Muscle of arm (tissue), 12 donors: ENCODE results near the gene PIMREG. TPM values are rescaled to one million over a fixed set of nuclear protein-coding genes. Genes with fewer than 3 reads are reported as not detected.

Experiments
- DNase-seq: peaks from one replicate; pipeline ENCODE4 v3.0.0-alpha.2; 2013
- polyA plus RNA-seq, 12 donors: library from polyadenylated mRNA; unstranded; fragments of 120-200 nt; gene quantifications; one replicate each; pipeline ENCODE4 v1.2.1, GENCODE V29; 2013; ENCODE audit not compliant: insufficient read length in 12 of 12

Gene PIMREG
- polyA plus RNA-seq, 12 donors, result 7.8 to 20.2 (median 12.6) TPM; not detected in 1

DNA sequence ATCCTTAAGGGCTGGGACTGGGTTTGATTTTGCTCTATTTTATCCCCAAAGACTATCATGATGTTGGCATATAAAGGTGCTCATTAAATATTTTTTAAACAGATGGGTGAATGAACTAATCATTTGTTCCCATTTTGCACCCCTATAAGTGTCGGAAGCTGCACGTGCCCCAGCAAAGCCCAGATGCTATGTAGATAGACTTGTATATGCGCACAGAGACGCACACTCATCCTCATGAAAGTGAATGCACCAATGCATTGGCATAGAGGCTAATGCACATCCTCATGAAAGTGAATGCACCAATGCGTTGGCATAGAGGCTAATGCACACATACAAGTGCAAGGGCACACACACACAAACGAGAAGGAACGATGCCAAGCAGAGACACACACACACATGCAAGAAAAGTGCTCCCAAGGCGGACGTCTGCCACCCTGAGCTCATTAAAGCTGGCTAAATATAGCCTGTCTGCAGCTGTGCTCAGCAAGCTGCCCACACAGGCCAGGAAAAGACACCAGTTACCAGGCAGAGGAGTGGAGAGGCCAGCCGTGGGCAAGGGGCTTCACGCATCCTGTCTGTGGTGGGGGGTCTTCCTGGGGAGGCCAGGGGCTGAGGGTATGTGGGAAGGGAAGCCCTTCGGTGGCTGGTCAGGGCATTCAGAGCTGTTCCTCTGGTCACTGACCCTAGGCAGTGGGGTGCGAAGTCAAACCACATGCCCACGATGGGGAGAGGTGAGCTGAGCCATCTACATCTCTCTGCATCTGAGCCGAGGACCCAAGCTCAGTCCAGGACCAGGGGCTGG, 52.6 kb downstream of the PIMREG start:
- DNase-seq, result no peak

DNA sequence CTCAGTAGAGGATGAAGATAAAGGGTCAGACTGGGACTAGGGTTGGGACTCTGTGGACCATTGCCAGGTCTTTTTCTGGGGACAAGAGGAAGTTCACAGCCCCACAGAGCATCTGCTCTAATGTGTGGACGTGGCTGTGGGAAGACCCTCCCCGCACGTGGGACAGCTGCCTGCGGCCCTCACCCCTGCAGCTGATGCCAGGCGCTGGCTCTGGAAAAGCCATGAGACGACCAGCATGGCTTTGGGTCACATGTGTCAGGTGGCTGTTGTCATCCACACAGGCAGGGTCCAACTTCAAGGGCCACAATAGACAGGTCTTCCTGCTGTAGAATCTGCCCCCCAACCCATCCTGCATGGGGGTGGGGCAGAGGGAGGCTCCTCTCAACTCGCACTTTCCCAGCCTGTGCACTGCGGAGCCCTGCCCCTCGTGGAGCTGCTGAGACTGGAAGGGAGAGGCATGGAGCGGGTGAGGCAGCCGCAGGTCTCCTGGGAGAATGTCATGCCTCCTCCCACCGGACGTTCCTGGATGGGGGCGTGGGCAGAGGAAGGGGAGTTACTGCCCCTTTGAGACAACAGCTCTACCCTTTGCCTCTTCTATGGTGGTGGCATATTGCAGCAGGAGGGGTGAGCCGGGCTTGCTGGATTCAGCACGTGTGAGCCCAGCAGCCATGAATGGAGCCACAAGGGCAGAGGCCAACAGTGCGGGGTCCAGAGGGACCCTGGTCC, 53.4 kb downstream of the PIMREG start:
- DNase-seq, result no peak

DNA sequence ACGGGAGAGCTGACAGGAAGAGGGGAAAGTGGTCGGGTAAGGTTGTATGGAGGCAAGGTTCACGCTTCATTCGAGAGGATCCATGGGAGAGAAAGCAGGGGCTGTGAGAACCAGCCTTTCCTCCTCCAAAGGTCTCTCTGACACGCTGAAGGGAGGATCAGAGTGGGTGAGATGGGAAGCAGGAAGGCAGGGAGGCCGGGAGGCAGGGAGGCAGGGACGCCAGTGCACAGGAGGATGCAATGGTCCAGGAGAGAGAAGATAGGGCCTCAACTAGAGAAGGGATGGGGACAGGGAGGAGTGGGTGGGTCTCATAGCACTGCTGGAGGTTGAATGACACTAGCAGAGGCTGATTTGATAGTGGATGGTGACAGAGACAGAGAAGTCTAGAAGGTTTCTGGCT, 54.1 kb downstream of the PIMREG start:
- DNase-seq, result no peak

DNA sequence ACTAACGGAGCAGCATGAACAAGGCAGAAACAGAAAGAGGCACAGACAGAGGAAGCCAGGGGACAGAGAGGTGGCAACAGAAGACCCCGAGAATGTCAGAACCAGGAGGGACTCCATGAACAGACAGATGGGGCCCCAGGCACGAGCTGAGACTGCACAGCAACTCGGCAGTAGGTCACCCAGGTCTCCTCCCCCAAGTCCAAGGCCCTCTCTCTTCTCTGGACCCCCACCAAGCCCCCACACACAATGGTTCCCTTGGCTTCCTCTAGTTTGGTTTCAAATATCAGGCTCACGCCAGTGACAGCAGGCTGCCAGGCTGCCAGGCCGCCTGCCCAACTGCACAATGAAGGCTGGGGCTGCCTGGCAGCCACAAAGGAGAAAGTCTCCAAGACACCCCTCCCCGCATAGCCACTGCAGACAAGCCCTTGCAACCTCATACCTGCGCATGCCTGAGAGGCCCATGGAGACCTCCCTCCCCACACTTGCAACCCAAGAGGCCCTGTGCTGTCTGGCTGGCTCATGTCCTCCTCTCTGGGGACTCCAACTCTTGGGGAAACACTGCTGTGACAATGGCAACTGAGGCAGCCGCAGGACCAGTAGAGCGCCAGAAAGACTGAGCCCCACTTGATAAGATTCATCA, 54.8 kb downstream of the PIMREG start:
- DNase-seq, result no peak

Other genes starting within 250 kb of the PIMREG start
- gene AIPL1, start 9.3 kb upstream of the PIMREG start, polyA plus RNA-seq, result not detected
- gene PITPNM3, start 112.1 kb downstream of the PIMREG start, polyA plus RNA-seq, result 10 to 100 TPM in 1 of 12 donors, 1 to 10 TPM in 10, not detected in 1; 2.5 to 10.3 (median 5.8) TPM
- gene KIAA0753, start 196.3 kb downstream of the PIMREG start, polyA plus RNA-seq, result 10 to 100 TPM in 11 of 12 donors, not detected in 1; 10.9 to 41.8 (median 12.7) TPM
- 10 to 100 TPM in 11 of 12 donors, not detected in 1; 40.2 to 72.6 (median 51.5) TPM for gene TXNDC17, start 196.6 kb downstream of the PIMREG start, polyA plus RNA-seq
- 10 to 100 TPM in 11 of 12 donors, not detected in 1; 11.9 to 26.8 (median 18.4) TPM for gene MED31, start 207.2 kb downstream of the PIMREG start, polyA plus RNA-seq
- gene C17orf100, start 207.3 kb downstream of the PIMREG start, polyA plus RNA-seq, result 1 to 10 TPM in 10 of 12 donors, not detected in 2; 2.5 to 5.5 (median 3.6) TPM